ENCODE measurements around the gene BTNL9.
"Not testable (repeated sequence)": the region's sequence is repeated elsewhere in the genome, so short reads cannot be mapped to it uniquely, and the experiment has no call there.

GRCh38 chr5:181096721-181097382 is 56.8 kb downstream of the BTNL9 start:
- TF ChIP-seq CTCF, POLR2A (IDR thresholded peaks at IDR 0.05): not testable (repeated sequence)
